NCI-H1417 treated with DMSO at 0.1 percent for 48 hours (cell line): Measurements from ENCODE around the gene RECQL5.
A peak's percentile ranks its signal among the peaks of the same experiment; 100 is the strongest.

Experiments
- DNase-seq: peaks from one replicate; lab custom pipeline; 2025; lab: John Stamatoyannopoulos, UW

RECQL5 gene

DNA sequence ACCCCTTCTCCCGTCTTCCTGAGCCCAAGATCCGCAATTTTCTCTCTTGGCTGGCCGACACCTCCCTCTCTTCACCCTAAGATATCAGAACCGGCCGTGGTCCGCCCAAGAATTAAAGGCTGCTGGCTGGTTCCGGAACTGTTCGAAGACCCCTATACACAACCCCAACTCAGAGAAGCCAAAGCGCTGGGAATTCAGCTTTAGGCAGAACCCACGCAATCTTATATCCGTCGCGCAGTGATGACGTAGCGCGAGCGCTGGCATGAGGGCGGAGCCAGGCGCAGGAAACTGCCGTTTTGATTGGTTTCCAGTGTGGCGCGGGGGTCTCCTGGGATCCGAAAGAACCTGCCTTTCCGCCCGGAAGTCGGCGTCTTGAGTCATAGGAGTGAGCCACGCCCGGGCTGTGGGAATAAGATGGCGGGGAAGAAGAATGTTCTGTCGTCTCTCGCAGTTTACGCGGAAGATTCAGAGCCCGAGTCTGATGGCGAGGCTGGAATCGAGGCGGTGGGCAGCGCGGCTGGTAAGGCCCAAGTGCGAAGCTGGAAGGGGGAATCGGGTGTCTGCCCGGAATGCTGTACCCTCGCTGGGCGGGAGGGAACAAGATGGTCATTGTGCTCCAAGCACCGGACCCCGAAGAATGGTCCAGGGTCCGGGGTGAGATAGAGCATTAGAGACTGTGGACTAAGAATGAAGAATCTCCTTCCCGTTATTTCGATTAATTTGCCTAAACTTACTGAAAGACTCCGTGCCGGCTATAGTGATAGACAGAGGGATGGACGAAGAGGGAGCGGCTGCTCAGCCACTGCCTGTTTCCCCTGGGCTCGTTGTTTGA is at the start of gene RECQL5, which contains the start of gene SAP30BP:
Gene RECQL5 (minus strand): TSS at position 196 of the 832 bp plus-strand sequence. CDS start 597 bp downstream, outside the sequence.
Gene SAP30BP (plus strand): TSS at position 380 of the 832 bp plus-strand sequence. CDS start 35 bp downstream, at position 415.
- peak; percentile 86 for DNase-seq

GRCh38 chr17:75712446-75712845 is 45.5 kb upstream of the RECQL5 start:
- DNase-seq: no peak

GRCh38 chr17:75707079-75707571 is 40.2 kb upstream of the RECQL5 start:
- no peak for DNase-seq

DNA sequence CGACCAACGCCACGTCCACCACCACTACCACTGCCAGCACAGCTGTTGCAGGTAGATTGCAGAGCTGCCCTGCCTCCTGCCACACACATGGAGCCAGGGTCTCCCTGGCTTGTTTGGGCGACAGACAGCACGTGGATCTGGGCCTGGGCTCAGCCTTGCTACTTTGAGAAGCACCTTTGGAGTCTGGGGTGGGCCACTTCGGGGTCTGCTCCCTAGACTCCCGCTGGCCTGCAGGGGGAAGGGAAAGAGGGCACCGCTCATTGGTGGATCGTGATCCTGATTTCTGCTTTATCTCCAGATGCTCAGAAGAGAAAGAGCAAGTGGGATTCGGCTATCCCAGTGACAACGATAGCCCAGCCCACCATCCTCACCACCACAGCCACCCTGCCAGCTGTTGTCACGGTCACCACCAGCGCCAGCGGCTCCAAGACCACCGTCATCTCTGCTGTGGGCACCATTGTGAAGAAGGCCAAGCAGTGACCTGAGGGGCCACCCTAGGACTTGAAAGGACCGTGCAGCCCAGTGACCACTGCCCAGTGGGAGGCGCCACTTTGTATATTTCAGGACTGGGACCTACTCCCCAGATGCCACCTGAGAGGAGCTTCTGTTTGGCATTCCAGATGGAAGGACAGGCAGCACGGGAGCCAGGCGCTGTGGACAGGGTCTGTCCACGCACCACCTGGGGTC is 39.2 kb upstream of the RECQL5 start:
- no peak for DNase-seq

- DNase-seq: no peak
Observed at GRCh38 chr17:75704963-75705875, 38.3 kb upstream of the RECQL5 start.

GRCh38 chr17:75703591-75703990 is 36.6 kb upstream of the RECQL5 start:
- DNase-seq: no peak

GRCh38 chr17:75703191-75703590 is 36.2 kb upstream of the RECQL5 start:
- no peak for DNase-seq

GRCh38 chr17:75701288-75701687 is 34.3 kb upstream of the RECQL5 start:
- DNase-seq: no peak

- no peak for DNase-seq
Observed at GRCh38 chr17:75698659-75699058, 31.7 kb upstream of the RECQL5 start.

- DNase-seq: no peak
Observed at GRCh38 chr17:75697651-75698291, 30.8 kb upstream of the RECQL5 start.

- no peak for DNase-seq
Observed at GRCh38 chr17:75695830-75696271, 28.9 kb upstream of the RECQL5 start.

- DNase-seq: no peak
Observed at GRCh38 chr17:75695141-75695829, 28.3 kb upstream of the RECQL5 start.

- no peak for DNase-seq
Observed at GRCh38 chr17:75694536-75694935, 27.6 kb upstream of the RECQL5 start.

DNA sequence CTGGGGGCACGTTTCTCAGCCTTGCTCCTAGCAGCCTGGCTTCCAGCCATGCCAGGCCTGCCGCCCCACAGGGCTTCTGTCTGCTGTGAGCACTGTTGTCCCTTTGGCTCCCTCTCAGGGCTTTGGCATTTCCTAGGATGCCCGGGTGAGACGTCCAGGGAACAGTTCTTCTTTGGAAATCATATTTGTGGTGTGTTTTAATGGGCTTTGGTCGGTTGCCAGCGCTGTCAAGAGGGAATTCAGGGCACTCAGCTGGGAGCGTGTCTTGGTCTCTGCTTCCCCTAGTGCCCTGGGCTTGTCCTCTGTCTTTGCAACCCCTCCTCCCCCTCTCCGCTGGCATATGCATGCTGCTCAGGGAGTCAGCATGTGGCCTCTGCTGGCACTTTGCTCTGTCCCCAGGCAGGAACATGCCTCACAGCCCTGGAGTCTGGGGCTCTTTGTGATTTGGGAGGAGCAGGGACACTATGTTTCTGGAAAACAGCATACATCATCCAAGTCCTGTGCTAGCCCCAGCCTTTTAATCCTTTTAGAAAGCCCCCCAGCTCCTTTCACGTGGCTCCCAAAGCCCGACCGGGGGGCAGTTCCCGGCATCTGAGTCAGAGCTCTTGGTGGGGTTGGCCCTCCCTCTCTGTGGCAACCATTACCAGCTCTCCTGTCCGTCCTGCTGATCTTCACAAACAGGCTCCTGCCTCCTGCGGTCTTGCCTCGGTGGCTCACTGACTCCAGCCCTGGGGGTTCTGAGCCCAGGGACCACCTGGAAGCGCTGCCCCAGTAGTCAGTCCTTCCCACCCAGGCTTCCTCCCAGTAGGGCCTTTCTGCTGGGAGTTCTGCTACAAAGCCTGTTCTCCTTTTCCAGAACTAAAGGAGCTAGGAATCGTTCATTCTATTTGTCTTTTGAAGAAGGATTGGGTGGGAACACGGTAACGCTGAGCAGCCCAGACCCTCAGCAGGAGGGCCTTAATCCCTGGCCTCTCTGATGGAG is 26.8 kb upstream of the RECQL5 start:
- no peak for DNase-seq

- DNase-seq: no peak
Observed at GRCh38 chr17:75692976-75693375, 26.0 kb upstream of the RECQL5 start.

DNA sequence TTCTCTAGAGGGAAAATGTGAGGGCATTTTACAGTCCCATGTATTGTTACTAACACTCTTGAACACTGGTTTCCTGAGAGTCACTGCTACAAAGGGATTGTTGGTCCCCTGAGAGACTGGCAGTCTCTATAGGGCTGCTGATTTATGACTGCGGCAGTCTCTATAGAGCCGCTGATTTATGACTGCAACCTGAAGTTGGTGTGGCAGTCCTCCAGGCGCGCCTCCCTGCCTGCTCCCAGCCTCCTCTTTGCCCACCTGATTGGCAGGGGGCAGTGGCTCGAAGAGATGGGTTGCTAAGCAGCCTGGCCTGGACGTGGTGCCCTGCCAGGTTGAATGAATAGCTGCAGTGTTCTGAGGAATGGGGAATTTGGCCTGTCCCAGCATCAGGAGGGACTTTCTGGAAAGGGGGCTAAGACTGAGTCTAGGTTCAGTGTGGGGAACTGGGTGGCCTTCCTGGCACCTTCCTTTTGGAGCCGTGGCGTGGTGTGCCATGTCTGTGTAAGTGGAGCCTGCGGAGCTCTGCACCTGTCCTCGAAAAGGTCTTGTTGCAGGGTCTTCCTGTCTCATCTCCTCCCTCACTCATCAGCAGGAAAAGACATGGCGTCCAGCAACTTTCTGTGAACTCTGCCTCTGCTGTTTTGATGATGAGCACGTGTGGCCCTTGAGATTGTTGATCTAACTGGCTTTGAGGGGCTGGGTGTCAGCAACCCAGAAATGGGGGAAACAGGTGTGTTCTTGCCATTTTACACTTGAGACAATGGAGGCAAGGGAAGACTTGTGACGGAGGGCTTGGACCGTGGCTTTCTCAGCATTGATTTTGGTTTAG is 25.1 kb upstream of the RECQL5 start:
- DNase-seq: no peak

DNA sequence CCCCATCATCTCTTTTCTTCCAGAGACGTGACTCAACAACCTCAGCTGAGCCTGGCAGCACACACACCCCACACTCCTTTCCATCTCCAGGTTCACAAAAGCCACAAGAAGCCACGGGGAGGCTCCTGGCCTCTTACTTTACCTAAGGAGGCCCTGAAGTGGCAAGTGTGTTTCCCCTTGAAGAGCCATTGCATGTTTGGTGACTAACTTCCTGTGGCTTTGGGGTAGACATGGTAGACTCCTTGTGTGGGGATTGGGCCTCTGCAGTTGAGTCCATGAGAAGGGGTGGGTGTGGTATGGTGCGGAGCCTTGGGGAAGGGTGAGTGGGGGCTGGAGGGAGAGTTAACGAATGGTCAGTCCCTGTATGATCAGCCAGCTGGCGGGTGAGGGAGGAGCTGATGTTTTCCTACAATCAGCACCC is 24.4 kb upstream of the RECQL5 start:
- DNase-seq: no peak

GRCh38 chr17:75689441-75689873 is 22.5 kb upstream of the RECQL5 start:
- DNase-seq: no peak
